NB4 (cell line): Measurements from ENCODE around the gene PDE3A.
A peak's percentile ranks its signal among the peaks of the same experiment; 100 is the strongest.

Source experiments
- DNase-seq: peaks from one replicate; pipeline ENCODE4 v3.0.0; 2010; ENCODE audit warnings: low read depth
- H3K4me3 ChIP-seq: one replicate; pipeline ENCODE4 v1.5.1; 2011; ENCODE audit warnings: mild to moderate bottlenecking, low read depth, low read length, moderate library complexity
- CTCF ChIP-seq: IDR thresholded peaks from one replicate; pipeline ENCODE4 v1.5.1; 2012; ENCODE audit warnings: low read depth, low read length
- MAX ChIP-seq: IDR thresholded peaks from 2 replicates; pipeline ENCODE4 v1.6.1; 2011; ENCODE audit warnings: low read depth, low read length
- MYC ChIP-seq: IDR thresholded peaks from 2 replicates; pipeline ENCODE4 v1.6.1; 2011; ENCODE audit warnings: low read depth, low read length
- POLR2A ChIP-seq: IDR thresholded peaks from 2 replicates; pipeline ENCODE4 v1.6.1; 2011; ENCODE audit warnings: mild to moderate bottlenecking; ENCODE audit not compliant: insufficient read length; ENCODE audit errors: extremely low read depth

The PDE3A gene

GRCh38 chr12:20492251-20492760 lies 124.0 kb downstream of the PDE3A start:
- peak; percentile 77 for TF ChIP-seq MYC
- TF ChIP-seq CTCF, result no peak
- peak; percentile 73 for TF ChIP-seq MAX
- no peak for TF ChIP-seq POLR2A
- peak overlapping the region; percentile 39 for H3K4me3 ChIP-seq
- DNase-seq, result peak; percentile 99

- no peak overlapping the region for H3K4me3 ChIP-seq
- no peak for DNase-seq
- no peak for TF ChIP-seq POLR2A
- no peak for TF ChIP-seq MAX
- no peak for TF ChIP-seq CTCF
- TF ChIP-seq MYC, result no peak
Measured at GRCh38 chr12:20493934-20494333, 125.6 kb downstream of the PDE3A start.

GRCh38 chr12:20494851-20495250 lies 126.5 kb downstream of the PDE3A start:
- no peak for TF ChIP-seq POLR2A
- DNase-seq, result no peak
- H3K4me3 ChIP-seq, result no peak overlapping the region

- no peak for DNase-seq
- H3K4me3 ChIP-seq, result no peak overlapping the region
- TF ChIP-seq POLR2A (no peak), MAX (no peak), CTCF (no peak), MYC (no peak)
Measured at GRCh38 chr12:20495997-20496396, 127.7 kb downstream of the PDE3A start.

GRCh38 chr12:20497707-20498106 lies 129.4 kb downstream of the PDE3A start:
- DNase-seq, result no peak
- H3K4me3 ChIP-seq, result no peak overlapping the region
- no peak for TF ChIP-seq CTCF
- no peak for TF ChIP-seq MAX
- TF ChIP-seq POLR2A, result no peak
- no peak for TF ChIP-seq MYC

- no peak for DNase-seq
- TF ChIP-seq MAX (no peak), CTCF (no peak)
- H3K4me3 ChIP-seq, result no peak overlapping the region
Measured at GRCh38 chr12:20501958-20502357, 133.6 kb downstream of the PDE3A start.
